Endodermal cell (in vitro differentiated cells): ENCODE measurements around the gene FRYL. TPM values are rescaled to one million over a fixed set of nuclear protein-coding genes. Genes with fewer than 3 reads are reported as not detected.
"Not testable (repeated sequence)": the region's sequence is repeated elsewhere in the genome, so short reads cannot be mapped to it uniquely, and the experiment has no call there.

ENCODE experiments used
- DNase-seq: peaks from one replicate; pipeline ENCODE4 v3.0.0-alpha.2; 2017
- H3K27ac ChIP-seq: 2 replicates; pipeline ENCODE4 v1.5.1; 2013; ENCODE audit warnings: mild to moderate bottlenecking, low read depth, low read length, moderate library complexity
- H3K27me3 ChIP-seq: 2 replicates; pipeline ENCODE4 v1.6.1; 2013; ENCODE audit warnings: mild to moderate bottlenecking, low read length, moderate library complexity; ENCODE audit not compliant: insufficient read depth, control insufficient read depth, poor library complexity, severe bottlenecking
- H3K36me3 ChIP-seq: 2 replicates; pipeline ENCODE4 v1.7.0; 2013; ENCODE audit warnings: mild to moderate bottlenecking, low read length, moderate library complexity; ENCODE audit not compliant: control insufficient read depth, insufficient read depth
- H3K4me1 ChIP-seq: one replicate; pipeline ENCODE4 v1.7.0; 2013; ENCODE audit warnings: low read length; ENCODE audit not compliant: control insufficient read depth, insufficient read depth
- H3K4me3 ChIP-seq: 2 replicates; pipeline ENCODE4 v1.5.1; 2013; ENCODE audit warnings: mild to moderate bottlenecking, low read length, moderate library complexity
- H3K9ac ChIP-seq: 2 replicates; pipeline ENCODE4 v1.6.1; 2013; ENCODE audit warnings: mild to moderate bottlenecking, low read length, moderate library complexity; ENCODE audit not compliant: poor library complexity, severe bottlenecking; ENCODE audit errors: extremely low read depth
- H3K9me3 ChIP-seq: 2 replicates; pipeline ENCODE4 v1.6.1; 2013; ENCODE audit warnings: mild to moderate bottlenecking, low read length, moderate library complexity; ENCODE audit not compliant: control insufficient read depth
- H3K27ac Mint-ChIP-seq: 2 replicates; pipeline ENCODE4 v1.8.0; 2020; ENCODE audit warnings: mixed read lengths
- H3K27me3 Mint-ChIP-seq: 2 replicates; pipeline ENCODE4 v1.8.0; 2021; ENCODE audit warnings: mild to moderate bottlenecking, mixed read lengths; ENCODE audit not compliant: insufficient read depth
- H3K36me3 Mint-ChIP-seq: 2 replicates; pipeline ENCODE4 v1.8.0; 2020; ENCODE audit warnings: low read depth, mixed read lengths
- H3K4me1 Mint-ChIP-seq: 2 replicates; pipeline ENCODE4 v1.8.0; 2020; ENCODE audit warnings: mixed read lengths
- H3K4me3 Mint-ChIP-seq: 2 replicates; pipeline ENCODE4 v1.8.0; 2020; ENCODE audit warnings: mild to moderate bottlenecking, moderate library complexity, mixed read lengths
- H3K9me3 Mint-ChIP-seq: 2 replicates; pipeline ENCODE4 v1.8.0; 2020; ENCODE audit warnings: mild to moderate bottlenecking, mixed read lengths
- WGBS, 2 experiments: methylation state at CpG; one replicate each; pipeline versions ENCODE4 v1.1.5 to v1.1.7; 2013; ENCODE audit warnings: missing lambda C conversion rate in 2 of 2, mixed read lengths in 1 of 2; ENCODE audit not compliant: insufficient coverage in 1 of 2, insufficient read length in 1 of 2; 5-methylcytosine and 5-hydroxymethylcytosine counted together
- total RNA-seq, 2 donors: library from RNA; stranded (reverse); fragmentation: NEBNext Ultra II Directional in 1 of 2; extraction: Animal tissue kit (Norgen Biotek cat#: 25700) in 1 of 2; gene quantifications; 2 replicates in 1 of 2; 3 replicates in 1 of 2; pipeline ENCODE4 v1.2.1, GENCODE V29; 2021
- TF ChIP-seq, protein P1 (sequence below): fragments of 200-600 bp; sonication (generic); conservative IDR thresholded peaks from 2 replicates; pipeline ENCODE4 v1.5.0; 2021; ENCODE audit warnings: antibody characterized with exemption, mild to moderate bottlenecking

The FRYL gene
- total RNA-seq, 2 donors from 2014 or later: 56.5 to 62.6 TPM

DNA sequence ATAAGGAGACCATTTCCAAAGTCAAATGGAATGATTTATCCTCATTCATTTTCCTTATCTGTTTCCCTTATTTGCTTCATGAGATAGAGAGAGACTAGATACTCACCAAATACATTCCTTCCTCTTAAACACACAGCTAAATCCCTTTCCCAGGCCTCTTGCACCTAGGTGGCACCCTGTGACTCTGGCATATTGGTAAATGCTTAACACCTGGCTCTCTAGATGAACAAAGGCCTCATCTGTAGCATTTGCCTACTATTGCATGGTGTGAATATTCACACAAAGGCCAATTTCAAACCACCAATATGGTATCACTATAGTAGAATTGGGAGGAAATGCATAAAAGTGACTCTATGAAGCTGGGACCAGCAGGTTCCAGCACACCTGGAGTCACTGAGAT lies 319.1 kb downstream of the FRYL start:
- peak; percentile 70 for DNase-seq
- peaks cover 12% of the 10 kb centered on the region for H3K9me3 Mint-ChIP-seq
- H3K4me1 ChIP-seq: peaks cover 4% of the 10 kb centered on the region
- TF ChIP-seq, protein P1, sequence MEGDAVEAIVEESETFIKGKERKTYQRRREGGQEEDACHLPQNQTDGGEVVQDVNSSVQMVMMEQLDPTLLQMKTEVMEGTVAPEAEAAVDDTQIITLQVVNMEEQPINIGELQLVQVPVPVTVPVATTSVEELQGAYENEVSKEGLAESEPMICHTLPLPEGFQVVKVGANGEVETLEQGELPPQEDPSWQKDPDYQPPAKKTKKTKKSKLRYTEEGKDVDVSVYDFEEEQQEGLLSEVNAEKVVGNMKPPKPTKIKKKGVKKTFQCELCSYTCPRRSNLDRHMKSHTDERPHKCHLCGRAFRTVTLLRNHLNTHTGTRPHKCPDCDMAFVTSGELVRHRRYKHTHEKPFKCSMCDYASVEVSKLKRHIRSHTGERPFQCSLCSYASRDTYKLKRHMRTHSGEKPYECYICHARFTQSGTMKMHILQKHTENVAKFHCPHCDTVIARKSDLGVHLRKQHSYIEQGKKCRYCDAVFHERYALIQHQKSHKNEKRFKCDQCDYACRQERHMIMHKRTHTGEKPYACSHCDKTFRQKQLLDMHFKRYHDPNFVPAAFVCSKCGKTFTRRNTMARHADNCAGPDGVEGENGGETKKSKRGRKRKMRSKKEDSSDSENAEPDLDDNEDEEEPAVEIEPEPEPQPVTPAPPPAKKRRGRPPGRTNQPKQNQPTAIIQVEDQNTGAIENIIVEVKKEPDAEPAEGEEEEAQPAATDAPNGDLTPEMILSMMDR: no peak
- H3K27ac Mint-ChIP-seq: peak overlapping the region; percentile 83
- no peak overlapping the region for H3K27ac ChIP-seq
- H3K4me1 Mint-ChIP-seq: peaks cover 20% of the 10 kb centered on the region
- peaks cover 20% of the 10 kb centered on the region for H3K9me3 ChIP-seq
- peaks cover 16% of the 10 kb centered on the region for H3K27me3 Mint-ChIP-seq
- H3K9ac ChIP-seq: peak overlapping the region; percentile 41
- H3K36me3 ChIP-seq: no peaks in the 10 kb centered on the region
- peak overlapping the region; percentile 4 for H3K4me3 ChIP-seq
- H3K4me3 Mint-ChIP-seq: no peak overlapping the region
- H3K27me3 ChIP-seq: no peaks in the 10 kb centered on the region
- no peaks in the 10 kb centered on the region for H3K36me3 Mint-ChIP-seq

DNA sequence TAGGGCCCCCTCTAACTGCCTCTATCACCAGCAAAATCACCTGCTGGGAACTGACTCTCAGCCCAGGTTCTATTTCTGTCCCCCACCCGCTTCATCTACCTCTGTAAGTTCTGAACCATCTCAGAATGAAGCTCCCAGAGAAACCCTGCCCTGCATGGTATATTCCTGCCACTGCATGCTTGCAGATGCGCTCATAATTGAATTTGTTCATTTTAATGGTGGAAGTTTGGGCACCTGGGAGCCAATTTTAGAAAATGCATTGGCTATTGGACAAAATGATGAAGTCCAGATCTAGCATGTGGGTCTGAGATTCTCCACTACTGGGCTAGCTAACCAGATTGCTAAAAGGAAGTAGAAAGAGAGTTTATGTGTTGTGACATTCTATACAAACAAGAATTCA lies 325.5 kb downstream of the FRYL start:
- TF ChIP-seq, protein P1: no peak
- H3K4me3 Mint-ChIP-seq: no peak overlapping the region
- H3K9me3 ChIP-seq: no peaks in the 10 kb centered on the region
- no peaks in the 10 kb centered on the region for H3K9me3 Mint-ChIP-seq
- no peaks in the 10 kb centered on the region for H3K27me3 ChIP-seq
- no peak overlapping the region for H3K9ac ChIP-seq
- WGBS, 2 experiments: 91 to 100% methylated on average over 2 of the region's 2 CpGs
- no peaks in the 10 kb centered on the region for H3K27me3 Mint-ChIP-seq
- no peaks in the 10 kb centered on the region for H3K4me1 Mint-ChIP-seq
- H3K27ac Mint-ChIP-seq: no peak overlapping the region
- DNase-seq: no peak
- no peak overlapping the region for H3K27ac ChIP-seq
- no peak overlapping the region for H3K4me3 ChIP-seq
- H3K36me3 ChIP-seq: no peaks in the 10 kb centered on the region
- no peaks in the 10 kb centered on the region for H3K4me1 ChIP-seq
- H3K36me3 Mint-ChIP-seq: no peaks in the 10 kb centered on the region

DNA sequence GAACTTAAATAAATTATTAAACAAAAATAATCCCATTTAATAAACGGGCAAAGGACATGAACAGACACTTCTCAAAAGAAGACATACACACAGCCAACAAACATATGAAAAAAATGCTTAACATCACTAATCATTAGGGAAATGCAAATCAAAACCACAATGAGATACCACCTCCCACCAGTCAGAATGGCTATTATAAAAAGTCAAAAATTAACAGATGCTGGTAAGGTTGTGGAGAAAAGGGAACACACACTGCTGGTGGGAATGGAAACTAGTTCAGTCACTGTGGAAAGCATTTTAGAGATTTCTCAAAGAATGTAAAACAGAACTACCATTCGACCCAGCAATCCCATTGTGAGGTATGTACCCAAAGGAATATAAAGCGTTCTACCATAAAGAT lies 328.4 kb downstream of the FRYL start:
- H3K27me3 Mint-ChIP-seq, H3K9ac ChIP-seq, H3K4me1 Mint-ChIP-seq, H3K4me3 ChIP-seq, H3K27ac Mint-ChIP-seq, DNase-seq, H3K27me3 ChIP-seq, H3K9me3 ChIP-seq, H3K9me3 Mint-ChIP-seq, H3K4me3 Mint-ChIP-seq, H3K27ac ChIP-seq, H3K36me3 Mint-ChIP-seq, H3K4me1 ChIP-seq, H3K36me3 ChIP-seq: not testable (repeated sequence)
- 77 to 94% methylated on average over 3 of the region's 3 CpGs for WGBS, 2 experiments

DNA sequence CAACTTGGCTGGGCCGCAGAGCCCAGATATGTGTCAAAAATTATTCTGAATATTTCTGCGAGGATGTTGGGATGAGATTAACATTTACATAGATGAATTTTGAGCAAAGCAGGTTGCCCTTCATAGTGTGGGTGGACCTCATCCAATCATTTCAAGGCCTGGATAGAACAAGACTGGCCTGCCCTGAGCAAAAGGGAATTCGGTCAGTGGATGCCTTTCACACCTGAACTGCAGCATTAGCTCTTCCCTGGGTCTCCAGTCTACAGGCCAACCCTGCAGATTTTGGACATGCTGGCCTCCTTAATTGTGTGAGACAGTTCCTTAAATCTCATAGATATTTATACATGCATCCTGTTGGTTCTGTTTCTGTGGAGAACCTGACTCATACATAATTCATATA lies 329.3 kb downstream of the FRYL start:
- H3K4me1 ChIP-seq: no peaks in the 10 kb centered on the region
- TF ChIP-seq, protein P1: no peak
- no peaks in the 10 kb centered on the region for H3K36me3 ChIP-seq
- Mint-ChIP-seq H3K9me3 (no peaks in the 10 kb centered on the region), H3K27me3 (peaks cover 4% of the 10 kb centered on the region), H3K36me3 (no peaks in the 10 kb centered on the region), H3K27ac (no peak overlapping the region), H3K4me3 (no peak overlapping the region), H3K4me1 (no peaks in the 10 kb centered on the region)
- H3K27ac ChIP-seq: no peak overlapping the region
- H3K9me3 ChIP-seq: no peaks in the 10 kb centered on the region
- H3K4me3 ChIP-seq: no peak overlapping the region
- no peak overlapping the region for H3K9ac ChIP-seq
- DNase-seq: no peak
- WGBS, 2 experiments: 95 to 100% methylated on average over 3 of the region's 3 CpGs
- no peaks in the 10 kb centered on the region for H3K27me3 ChIP-seq
